GM12873 (cell line): Measurements from ENCODE around the gene NMS.
A peak's percentile ranks its signal among the peaks of the same experiment; 100 is the strongest.

Source experiments
- TF ChIP-seq, protein P1 (sequence below): IDR thresholded peaks from 2 replicates; pipeline ENCODE4 v1.5.1; 2012; ENCODE audit warnings: low read depth, mild to moderate bottlenecking, moderate library complexity, low read length, control low read depth; ENCODE audit not compliant: insufficient read depth; ENCODE audit errors: missing control alignments

Gene NMS, protein sequence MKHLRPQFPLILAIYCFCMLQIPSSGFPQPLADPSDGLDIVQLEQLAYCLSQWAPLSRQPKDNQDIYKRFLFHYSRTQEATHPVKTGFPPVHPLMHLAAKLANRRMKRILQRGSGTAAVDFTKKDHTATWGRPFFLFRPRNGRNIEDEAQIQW

DNA sequence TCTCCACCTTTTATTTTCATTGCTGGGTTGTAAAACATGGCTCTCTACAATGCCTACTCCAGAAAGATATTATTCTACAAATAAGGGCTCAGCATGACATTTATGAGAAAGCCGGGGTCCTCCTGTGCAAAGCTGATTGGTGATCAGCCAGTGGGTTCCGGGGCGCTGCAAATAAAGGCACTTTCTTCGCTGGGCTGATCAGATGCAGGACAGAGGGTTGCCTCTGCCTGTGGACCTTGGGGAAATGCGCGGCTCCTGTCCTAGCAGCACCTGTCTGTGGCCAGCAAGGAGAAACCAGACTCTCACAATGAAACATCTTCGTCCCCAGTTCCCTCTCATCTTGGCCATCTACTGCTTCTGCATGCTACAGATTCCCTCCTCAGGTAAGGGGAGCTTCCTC, at the start of gene NMS:
Gene NMS, plus strand, starts transcription at position 301 of the 400 bp plus-strand sequence. Its CDS starts 7 bp downstream, at position 308.
- TF ChIP-seq, protein P1, sequence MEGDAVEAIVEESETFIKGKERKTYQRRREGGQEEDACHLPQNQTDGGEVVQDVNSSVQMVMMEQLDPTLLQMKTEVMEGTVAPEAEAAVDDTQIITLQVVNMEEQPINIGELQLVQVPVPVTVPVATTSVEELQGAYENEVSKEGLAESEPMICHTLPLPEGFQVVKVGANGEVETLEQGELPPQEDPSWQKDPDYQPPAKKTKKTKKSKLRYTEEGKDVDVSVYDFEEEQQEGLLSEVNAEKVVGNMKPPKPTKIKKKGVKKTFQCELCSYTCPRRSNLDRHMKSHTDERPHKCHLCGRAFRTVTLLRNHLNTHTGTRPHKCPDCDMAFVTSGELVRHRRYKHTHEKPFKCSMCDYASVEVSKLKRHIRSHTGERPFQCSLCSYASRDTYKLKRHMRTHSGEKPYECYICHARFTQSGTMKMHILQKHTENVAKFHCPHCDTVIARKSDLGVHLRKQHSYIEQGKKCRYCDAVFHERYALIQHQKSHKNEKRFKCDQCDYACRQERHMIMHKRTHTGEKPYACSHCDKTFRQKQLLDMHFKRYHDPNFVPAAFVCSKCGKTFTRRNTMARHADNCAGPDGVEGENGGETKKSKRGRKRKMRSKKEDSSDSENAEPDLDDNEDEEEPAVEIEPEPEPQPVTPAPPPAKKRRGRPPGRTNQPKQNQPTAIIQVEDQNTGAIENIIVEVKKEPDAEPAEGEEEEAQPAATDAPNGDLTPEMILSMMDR: no peak

DNA sequence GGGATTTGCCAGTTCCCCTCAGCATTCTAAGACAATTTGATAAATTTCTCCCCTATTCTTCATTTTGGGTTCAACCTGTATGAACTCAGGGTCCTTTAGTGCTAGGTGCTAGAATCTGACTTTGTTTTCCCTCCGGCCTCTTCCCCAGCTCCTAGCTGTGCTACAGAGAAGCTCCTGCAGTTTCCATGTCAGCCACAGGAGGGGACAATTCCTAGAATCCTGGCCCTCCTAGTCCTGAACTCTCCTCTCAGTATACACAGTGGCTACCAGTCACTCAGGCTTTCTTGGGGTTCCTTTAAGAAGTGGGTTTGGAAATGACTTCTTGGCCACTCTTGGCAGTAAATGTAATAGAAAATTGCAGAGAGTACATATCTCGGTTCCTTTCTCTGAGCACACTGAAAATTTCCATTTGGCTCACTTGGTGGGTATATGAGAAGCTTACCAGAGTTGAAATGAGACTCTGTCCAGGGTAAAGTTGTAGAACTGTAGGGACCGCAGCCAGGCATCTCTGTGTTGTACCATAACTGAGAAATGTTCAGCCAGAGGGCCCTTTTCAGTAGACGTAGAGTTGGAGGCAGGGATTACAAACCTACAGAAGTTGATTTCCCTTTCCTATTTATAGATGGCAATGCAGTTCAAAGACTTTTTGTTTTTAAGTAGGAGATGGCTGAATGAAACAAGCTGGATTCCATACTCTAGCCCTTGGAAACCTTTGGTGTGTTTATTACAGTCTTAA, 47.8 kb upstream of the NMS start:
- TF ChIP-seq, protein P1: peak; percentile 53

DNA sequence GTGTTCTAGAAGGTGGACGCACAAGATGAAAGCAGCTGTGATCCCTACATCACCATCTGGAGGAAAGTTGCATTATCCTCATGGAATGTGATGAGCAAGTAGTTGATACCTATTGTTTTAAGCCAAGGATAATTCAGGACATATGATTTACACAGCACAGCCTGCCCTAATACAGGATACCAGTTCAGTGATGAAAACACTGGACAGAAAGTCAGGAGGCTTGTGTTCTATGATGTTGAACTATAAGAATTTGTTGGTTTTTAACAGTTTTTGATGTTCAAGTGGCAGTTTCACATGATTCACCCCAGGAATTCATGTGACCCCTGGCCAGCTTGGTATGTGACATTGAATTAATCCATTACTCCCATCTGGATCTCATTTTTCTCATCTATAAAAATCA, 46.7 kb upstream of the NMS start:
- TF ChIP-seq, protein P1: no peak

DNA sequence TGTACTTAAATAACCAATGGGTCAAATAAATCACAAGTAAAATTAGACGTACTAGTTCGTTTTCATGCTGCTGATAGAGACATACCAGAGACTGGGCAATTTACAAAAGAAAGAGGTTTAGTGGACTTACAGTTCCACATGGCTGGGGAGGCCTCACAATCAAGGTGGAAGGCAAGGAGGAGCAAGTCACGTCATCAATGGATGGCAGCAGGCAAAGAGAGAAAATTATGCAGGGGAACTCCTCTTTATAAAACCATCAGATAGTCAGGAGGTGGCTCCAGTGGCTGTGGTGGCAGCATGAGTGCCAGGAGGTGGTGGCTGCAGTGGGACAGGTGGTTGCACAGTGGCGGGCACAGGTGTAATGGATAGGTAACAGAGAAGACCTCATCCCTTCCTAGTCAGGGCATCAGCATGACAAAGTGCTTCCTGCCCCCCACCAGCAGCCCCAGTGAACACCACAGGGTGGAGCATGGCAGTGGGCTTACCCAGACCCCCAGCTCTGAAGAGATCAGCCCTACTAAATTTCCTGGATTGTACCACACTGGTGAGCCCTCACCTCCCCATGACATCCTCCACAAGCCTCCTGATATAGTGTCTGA, 45.9 kb upstream of the NMS start:
- TF ChIP-seq, protein P1: no peak

DNA sequence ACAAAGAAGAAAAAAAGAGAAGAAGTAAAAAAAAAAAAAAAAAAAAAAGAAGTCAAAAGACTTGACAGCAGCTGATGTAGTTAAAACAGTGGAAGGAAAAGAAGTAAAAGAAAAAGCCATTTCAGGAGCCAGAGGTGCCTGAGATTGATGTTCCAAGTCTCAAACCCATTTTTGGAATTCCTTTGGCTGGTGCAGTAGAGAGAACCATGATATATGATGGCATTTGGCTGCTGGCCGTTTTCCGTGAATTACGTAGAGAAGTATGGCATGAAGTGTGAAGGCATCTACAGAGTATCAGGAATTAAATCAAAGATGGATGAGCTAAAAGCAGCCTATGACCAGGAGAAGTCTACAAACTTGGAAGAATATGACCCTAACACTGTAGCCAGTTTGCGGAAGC, 45.2 kb upstream of the NMS start:
- TF ChIP-seq, protein P1: no peak

DNA sequence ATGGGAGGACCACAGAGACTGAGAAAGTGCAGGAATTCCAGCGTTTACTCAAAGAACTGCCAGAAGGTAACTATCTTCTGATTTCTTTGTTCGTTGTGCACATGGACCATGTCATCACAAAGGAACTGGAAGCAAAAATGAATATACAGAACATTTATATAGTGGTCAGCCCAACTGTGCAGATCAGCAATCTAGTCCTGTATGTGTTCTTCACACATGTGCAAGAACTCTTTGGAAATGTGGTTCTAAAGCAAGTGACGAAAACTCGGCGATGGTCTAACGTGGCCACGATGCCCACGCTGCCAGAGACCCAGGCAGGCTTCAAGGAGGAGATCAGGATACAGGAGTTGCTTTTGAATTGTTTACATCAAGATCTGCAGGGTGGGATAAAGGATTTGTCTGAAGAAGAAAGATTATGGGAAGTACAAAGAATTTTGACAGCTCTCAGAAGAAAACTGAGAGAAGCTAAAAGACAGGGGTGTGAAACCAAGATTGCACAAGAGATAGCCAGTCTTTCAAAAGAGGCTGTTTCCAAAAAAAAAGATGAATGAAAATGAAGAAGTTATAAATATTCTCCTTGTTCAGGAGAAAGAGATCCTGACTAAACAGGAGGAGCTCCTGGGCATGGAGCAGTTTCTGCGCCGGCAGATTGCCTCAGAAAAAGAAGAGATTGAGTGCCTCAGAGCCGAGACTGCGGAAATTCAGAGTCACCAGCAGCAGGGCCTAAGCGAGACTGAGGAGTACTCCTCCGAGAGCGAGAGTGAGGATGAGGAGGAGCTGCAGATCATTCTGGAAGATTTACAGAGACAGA, 44.5 kb upstream of the NMS start:
- TF ChIP-seq, protein P1: no peak

DNA sequence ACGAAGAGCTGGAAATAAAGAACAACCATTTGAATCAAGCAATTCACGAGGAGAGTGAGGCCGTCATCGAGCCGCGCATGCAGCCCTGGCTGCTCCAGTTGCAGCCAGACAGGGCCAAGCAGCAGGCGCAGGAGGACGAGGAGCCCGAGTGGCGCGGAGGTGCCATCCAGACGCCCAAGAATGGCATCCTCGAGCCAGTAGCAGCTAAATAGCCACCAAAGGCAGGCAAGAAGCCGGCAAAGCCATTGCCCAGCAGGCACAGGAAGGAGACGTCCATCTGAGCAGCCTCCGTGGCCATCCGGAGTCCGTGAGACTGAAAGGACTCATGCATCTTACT, 43.9 kb upstream of the NMS start:
- TF ChIP-seq, protein P1: no peak
